D721Med (cell line): ENCODE data around the gene HMGB1.
"Not testable (repeated sequence)": the region's sequence is repeated elsewhere in the genome, so short reads cannot be mapped to it uniquely, and the experiment has no call there.

Experiments used
- DNase-seq: peaks from one replicate; pipeline ENCODE4 v3.0.0; 2011; ENCODE audit warnings: low spot score; ENCODE audit not compliant: insufficient read length
- FAIRE-seq: peaks from 2 replicates; lab custom pipeline; 2011; peaks lifted over from hg19 to GRCh38; lab: Jason Lieb, UNC
- CTCF ChIP-seq: IDR thresholded peaks from 2 replicates; pipeline ENCODE4 v1.5.1; 2012; ENCODE audit warnings: mild to moderate bottlenecking, control low read depth; ENCODE audit not compliant: insufficient read depth; ENCODE audit errors: missing control alignments

HMGB1 gene

GRCh38 chr13:30443957-30444404 lies 21.8 kb downstream of the HMGB1 start:
- FAIRE-seq: no peak
- DNase-seq: no peak
- no peak for TF ChIP-seq CTCF

- FAIRE-seq, DNase-seq: not testable (repeated sequence)
Observed at GRCh38 chr13:30443491-30443890, 22.2 kb downstream of the HMGB1 start.

DNA sequence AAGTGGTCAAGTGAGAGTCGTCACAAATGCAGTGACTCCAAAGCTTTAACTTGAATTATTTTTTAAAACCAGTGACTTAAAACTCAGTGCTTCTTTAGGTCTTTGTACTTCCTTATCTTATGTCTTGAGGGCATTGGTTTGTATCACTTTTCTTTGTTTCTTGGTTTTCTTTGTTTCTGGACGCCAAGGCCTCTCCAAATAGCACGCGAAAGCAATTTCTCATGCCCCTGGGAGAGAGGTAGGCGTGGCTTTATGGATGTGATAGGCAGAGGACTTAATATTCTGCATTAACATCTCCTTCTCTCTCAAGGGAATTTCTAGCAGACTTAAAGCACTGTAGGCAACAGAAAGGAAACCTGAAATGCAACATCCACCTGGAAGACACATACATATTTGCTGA lies 22.8 kb downstream of the HMGB1 start:
- no peak for DNase-seq
- no peak for FAIRE-seq
- no peak for TF ChIP-seq CTCF

- no peak for TF ChIP-seq CTCF
- DNase-seq: no peak
- no peak for FAIRE-seq
Observed at GRCh38 chr13:30440910-30441703, 24.6 kb downstream of the HMGB1 start.

- no peak for FAIRE-seq
- TF ChIP-seq CTCF: no peak
- no peak for DNase-seq
Observed at GRCh38 chr13:30438286-30438685, 27.4 kb downstream of the HMGB1 start.

GRCh38 chr13:30437177-30437576 lies 28.6 kb downstream of the HMGB1 start:
- DNase-seq (no peak), FAIRE-seq (no peak)
- no peak for TF ChIP-seq CTCF

GRCh38 chr13:30435911-30436451 lies 29.8 kb downstream of the HMGB1 start:
- TF ChIP-seq CTCF: no peak
- FAIRE-seq: no peak
- no peak for DNase-seq
